Mucosa of stomach (tissue), 1 donor: ENCODE results near the gene GART.
"Not testable (repeated sequence)": the region's sequence is repeated elsewhere in the genome, so short reads cannot be mapped to it uniquely, and the experiment has no call there.

Experiments used
- H3K27me3 ChIP-seq: one replicate; pipeline ENCODE4 v1.7.0; 2013; ENCODE audit warnings: mild to moderate bottlenecking, low read length; ENCODE audit not compliant: control insufficient read depth, insufficient read depth
- H3K36me3 ChIP-seq: one replicate; pipeline ENCODE4 v1.7.0; 2013; ENCODE audit warnings: low read length; ENCODE audit not compliant: control insufficient read depth, insufficient read depth
- H3K4me1 ChIP-seq: one replicate; pipeline ENCODE4 v1.7.0; 2013; ENCODE audit warnings: mild to moderate bottlenecking, low read length; ENCODE audit not compliant: control insufficient read depth, insufficient read depth
- H3K4me3 ChIP-seq: one replicate; pipeline ENCODE4 v1.7.0; 2013; ENCODE audit warnings: low read length
- H3K9ac ChIP-seq: one replicate; pipeline ENCODE4 v1.7.0; 2013; ENCODE audit warnings: mild to moderate bottlenecking, low read length, moderate library complexity
- H3K9me3 ChIP-seq: one replicate; pipeline ENCODE4 v1.7.0; 2013; ENCODE audit warnings: mild to moderate bottlenecking, low read length, moderate library complexity; ENCODE audit not compliant: control insufficient read depth
- donor health status: Pancreatic carcinoma.

GART gene

DNA sequence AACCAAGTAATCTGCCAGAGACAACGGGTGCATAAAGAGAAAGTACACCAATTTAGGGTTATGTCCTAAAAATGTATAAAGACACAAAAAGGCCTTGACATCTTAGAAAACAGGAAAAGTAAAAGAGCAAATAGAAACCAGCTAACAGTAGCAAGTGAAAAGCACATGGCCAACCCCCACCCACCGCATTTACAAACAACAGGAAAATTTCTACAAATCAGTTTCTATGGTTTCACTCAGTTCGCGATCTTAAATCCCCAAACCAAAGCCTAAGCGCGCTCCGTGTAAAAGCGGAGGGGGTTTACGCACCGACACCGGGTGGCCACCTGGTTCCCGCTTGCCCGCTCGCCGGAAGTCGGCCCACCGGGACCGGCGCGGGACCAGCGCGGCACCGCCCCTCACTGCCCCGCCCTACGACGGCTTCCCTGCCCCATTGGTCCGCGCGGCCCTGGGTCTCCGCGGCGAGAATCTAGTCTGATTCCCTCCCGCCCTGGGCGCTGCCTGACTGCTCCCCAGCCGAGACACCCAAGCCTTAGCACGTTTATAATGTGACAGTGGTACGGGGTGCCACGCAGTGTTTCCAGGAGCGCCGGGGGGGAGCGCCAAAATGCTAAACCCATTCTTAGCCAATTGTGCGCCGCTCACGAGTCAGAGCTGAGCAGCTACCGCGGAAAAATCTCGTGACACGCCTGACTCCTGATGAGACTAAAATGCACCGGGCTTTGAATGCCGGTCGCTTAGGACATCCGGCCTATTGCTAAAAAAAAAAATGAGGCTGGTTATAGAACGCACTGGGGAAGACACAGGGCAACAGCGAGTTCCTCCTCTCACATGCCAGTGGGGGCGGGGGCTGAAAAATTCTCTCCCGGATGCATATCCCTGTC is at the start of gene GART:
GART (minus strand) TSS at position 362 of the 884 bp plus-strand sequence. CDS start 2,802 bp downstream, outside the sequence.
- Histone ChIP-seq H3K4me1 (peaks cover 21% of the 10 kb centered on the region), H3K9ac (peak within 1 kb of the TSS; percentile 100), H3K36me3 (no peaks in the 10 kb centered on the region), H3K4me3 (peak within 1 kb of the TSS; percentile 94), H3K27me3 (no peaks in the 10 kb centered on the region), H3K9me3 (no peaks in the 10 kb centered on the region)

GRCh38 chr21:33588485-33589335 is 46.8 kb upstream of the GART start, which contains the start of gene DONSON:
Gene DONSON, minus strand, starts transcription at chr21:33588684. Its CDS starts 43 bp downstream, at chr21:33588641.
- no peaks in the 10 kb centered on the region for H3K36me3 ChIP-seq
- H3K27me3 ChIP-seq, result no peaks in the 10 kb centered on the region
- peak within 1 kb of the TSS; percentile 85 for H3K9ac ChIP-seq
- H3K9me3 ChIP-seq, result no peaks in the 10 kb centered on the region
- peak within 1 kb of the TSS; percentile 77 for H3K4me3 ChIP-seq
- no peaks in the 10 kb centered on the region for H3K4me1 ChIP-seq

GRCh38 chr21:33587792-33588484 is 46.0 kb upstream of the GART start:
- Histone ChIP-seq H3K36me3 (no peaks in the 10 kb centered on the region), H3K9ac (peak overlapping the region; percentile 85), H3K9me3 (no peaks in the 10 kb centered on the region), H3K4me1 (no peaks in the 10 kb centered on the region), H3K4me3 (peak overlapping the region; percentile 77), H3K27me3 (no peaks in the 10 kb centered on the region)

- Histone ChIP-seq H3K9ac (no peak overlapping the region), H3K27me3 (no peaks in the 10 kb centered on the region), H3K36me3 (no peaks in the 10 kb centered on the region), H3K4me3 (no peak overlapping the region), H3K4me1 (no peaks in the 10 kb centered on the region), H3K9me3 (no peaks in the 10 kb centered on the region)
Measured at GRCh38 chr21:33586927-33587326, 45.0 kb upstream of the GART start.

GRCh38 chr21:33584455-33584854 is 42.5 kb upstream of the GART start:
- Histone ChIP-seq H3K27me3 (no peaks in the 10 kb centered on the region), H3K4me3 (no peak overlapping the region), H3K9me3 (no peaks in the 10 kb centered on the region), H3K9ac (no peak overlapping the region), H3K36me3 (no peaks in the 10 kb centered on the region), H3K4me1 (no peaks in the 10 kb centered on the region)

- H3K36me3 ChIP-seq, result no peaks in the 10 kb centered on the region
- H3K4me3 ChIP-seq, result no peak overlapping the region
- no peaks in the 10 kb centered on the region for H3K4me1 ChIP-seq
- no peaks in the 10 kb centered on the region for H3K27me3 ChIP-seq
- no peaks in the 10 kb centered on the region for H3K9me3 ChIP-seq
- H3K9ac ChIP-seq, result no peak overlapping the region
Measured at GRCh38 chr21:33578959-33579542, 37.1 kb upstream of the GART start.

DNA sequence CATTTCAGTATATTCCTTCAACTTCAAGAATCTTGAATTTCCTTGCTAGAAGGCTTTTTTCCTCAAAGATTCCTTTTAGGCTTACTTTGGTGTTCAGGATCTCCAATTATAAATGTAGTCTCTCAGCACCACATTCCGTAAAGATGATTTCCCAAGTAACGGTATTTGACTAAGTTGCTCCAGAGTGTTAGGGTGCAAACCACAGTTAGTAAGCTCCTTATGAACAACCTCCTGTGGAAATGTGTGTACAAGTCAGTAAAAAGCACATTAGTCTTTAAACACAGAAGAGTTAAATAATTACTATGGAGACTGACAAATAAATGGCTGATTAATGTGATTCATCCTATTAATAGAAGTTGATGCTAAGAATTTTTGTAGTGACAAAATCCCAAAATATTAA is 36.3 kb upstream of the GART start:
- H3K9ac ChIP-seq, result no peak overlapping the region
- no peaks in the 10 kb centered on the region for H3K9me3 ChIP-seq
- H3K27me3 ChIP-seq, result no peaks in the 10 kb centered on the region
- H3K36me3 ChIP-seq, result no peaks in the 10 kb centered on the region
- no peak overlapping the region for H3K4me3 ChIP-seq
- H3K4me1 ChIP-seq, result no peaks in the 10 kb centered on the region

DNA sequence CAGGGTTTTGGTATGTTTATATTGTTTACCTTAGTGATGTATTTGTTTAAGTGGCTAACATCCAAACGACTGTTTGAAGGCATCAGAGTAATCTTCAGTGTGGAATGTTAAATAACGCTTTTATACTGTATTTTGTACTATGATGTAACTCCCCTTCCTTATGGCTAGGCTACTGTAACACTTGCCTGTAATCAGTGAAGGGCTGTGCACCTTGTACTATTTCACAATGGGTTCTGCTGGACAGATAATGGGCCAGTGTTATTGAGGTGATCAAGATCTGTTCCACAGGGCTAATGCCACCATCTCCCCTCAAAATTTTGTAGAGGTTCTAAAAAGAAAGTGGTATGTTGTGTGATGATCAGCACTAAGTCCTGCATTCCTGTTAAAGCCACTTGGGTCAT is 34.8 kb upstream of the GART start:
- H3K4me3 ChIP-seq, H3K36me3 ChIP-seq: not testable (repeated sequence)

GRCh38 chr21:33572350-33572749 is 30.4 kb upstream of the GART start:
- Histone ChIP-seq H3K9ac (no peak overlapping the region), H3K36me3 (peaks cover 4% of the 10 kb centered on the region), H3K4me3 (no peak overlapping the region)

More for the DNA sequence above, 34.8 kb upstream of the GART start:
- not testable (repeated sequence) for H3K27me3 ChIP-seq, H3K9me3 ChIP-seq, H3K9ac ChIP-seq, H3K4me1 ChIP-seq

GRCh38 chr21:33569991-33570390 is 28.1 kb upstream of the GART start:
- Histone ChIP-seq H3K9ac (no peak overlapping the region), H3K4me3 (no peak overlapping the region), H3K27me3 (no peaks in the 10 kb centered on the region), H3K4me1 (no peaks in the 10 kb centered on the region), H3K36me3 (peaks cover 4% of the 10 kb centered on the region), H3K9me3 (no peaks in the 10 kb centered on the region)

More at GRCh38 chr21:33572350-33572749, 30.4 kb upstream of the GART start:
- Histone ChIP-seq H3K27me3 (no peaks in the 10 kb centered on the region), H3K9me3 (no peaks in the 10 kb centered on the region), H3K4me1 (no peaks in the 10 kb centered on the region)

- H3K4me3 ChIP-seq, result no peak overlapping the region
- H3K9me3 ChIP-seq, result no peaks in the 10 kb centered on the region
- peaks cover 4% of the 10 kb centered on the region for H3K36me3 ChIP-seq
- H3K4me1 ChIP-seq, result no peaks in the 10 kb centered on the region
- H3K9ac ChIP-seq, result no peak overlapping the region
- H3K27me3 ChIP-seq, result no peaks in the 10 kb centered on the region
Measured at GRCh38 chr21:33568448-33568847, 26.5 kb upstream of the GART start.
